ENCODE results near the gene PSMB10.

The PSMB10 gene

GRCh38 chr16:67942510-67943255 is 6.0 kb upstream of the PSMB10 start:
- H3K4me2 ChIP-seq (ENCODE audit: low read depth, low read length, poor library complexity, severe bottlenecking), result no peak overlapping the region
- no peak overlapping the region for H3K9ac ChIP-seq (ENCODE audit: low read length)
- H4K20me1 ChIP-seq (ENCODE audit: low read depth, low read length), result no peaks in the 10 kb centered on the region
- H3K36me3 ChIP-seq (ENCODE audit: low read length), result no peaks in the 10 kb centered on the region
- no peaks in the 10 kb centered on the region for H3K9me3 ChIP-seq (ENCODE audit: insufficient read depth, low read length)
- no peaks in the 10 kb centered on the region for H3K9me2 ChIP-seq (replicated peaks; ENCODE audit: insufficient read depth, low read length)
- no peak for TF ChIP-seq CTCF (IDR thresholded peaks at IDR 0.05; ENCODE audit: insufficient read depth, low read length, poor library complexity, severe bottlenecking)
- TF ChIP-seq EZH2phosphoT487 (conservative IDR thresholded peaks at IDR 0.05; ENCODE audit: low read length), result no peak
- H3K79me2 ChIP-seq (ENCODE audit: insufficient read depth, low read length), result peaks cover 8% of the 10 kb centered on the region; the same call in 1 of the 2 replicates
- H3K27ac ChIP-seq (ENCODE audit: low read depth, low read length), result no peak overlapping the region
- H3K4me3 ChIP-seq (ENCODE audit: insufficient read depth, low read length, poor library complexity, severe bottlenecking), result no peak overlapping the region
- H2AFZ ChIP-seq (ENCODE audit: low read depth, low read length, severe bottlenecking), result no peak overlapping the region
- peaks cover 7% of the 10 kb centered on the region; the same call in 1 of the 2 replicates for H3F3A ChIP-seq (ENCODE audit: insufficient read depth)
- H3K27me3 ChIP-seq (ENCODE audit: low read length), result no peaks in the 10 kb centered on the region

GRCh38 chr16:67942200-67942509 is 5.5 kb upstream of the PSMB10 start:
- Histone ChIP-seq H3K9ac (ENCODE audit: low read length) (no peak overlapping the region), H3K27ac (ENCODE audit: low read depth, low read length) (no peak overlapping the region), H3K79me2 (ENCODE audit: insufficient read depth, low read length) (peaks cover 12% of the 10 kb centered on the region), H3K4me3 (ENCODE audit: insufficient read depth, low read length, poor library complexity, severe bottlenecking) (no peak overlapping the region), H3K9me2 (replicated peaks; ENCODE audit: insufficient read depth, low read length) (no peaks in the 10 kb centered on the region), H4K20me1 (ENCODE audit: low read depth, low read length) (no peaks in the 10 kb centered on the region), H3F3A (ENCODE audit: insufficient read depth) (peaks cover 7% of the 10 kb centered on the region), H3K27me3 (ENCODE audit: low read length) (no peaks in the 10 kb centered on the region), H2AFZ (ENCODE audit: low read depth, low read length, severe bottlenecking) (no peak overlapping the region), H3K4me2 (ENCODE audit: low read depth, low read length, poor library complexity, severe bottlenecking) (no peak overlapping the region), H3K36me3 (ENCODE audit: low read length) (no peaks in the 10 kb centered on the region), H3K9me3 (ENCODE audit: insufficient read depth, low read length) (no peaks in the 10 kb centered on the region)
- TF ChIP-seq EZH2phosphoT487 (conservative IDR thresholded peaks at IDR 0.05; ENCODE audit: low read length) (no peak), CTCF (IDR thresholded peaks at IDR 0.05; ENCODE audit: insufficient read depth, low read length, poor library complexity, severe bottlenecking) (peak; percentile 82)

GRCh38 chr16:67941469-67942199 is 5.0 kb upstream of the PSMB10 start:
- Histone ChIP-seq H2AFZ (ENCODE audit: low read depth, low read length, severe bottlenecking) (no peak overlapping the region), H4K20me1 (ENCODE audit: low read depth, low read length) (no peaks in the 10 kb centered on the region)

More at GRCh38 chr16:67941469-67942199, 5.0 kb upstream of the PSMB10 start:
- H3K27ac ChIP-seq (ENCODE audit: low read depth, low read length), result no peak overlapping the region
- TF ChIP-seq EZH2phosphoT487 (conservative IDR thresholded peaks at IDR 0.05; ENCODE audit: low read length) (no peak), CTCF (IDR thresholded peaks at IDR 0.05; ENCODE audit: insufficient read depth, low read length, poor library complexity, severe bottlenecking) (no peak)
- peaks cover 16% of the 10 kb centered on the region for H3K79me2 ChIP-seq (ENCODE audit: insufficient read depth, low read length)
- no peak overlapping the region for H3K9ac ChIP-seq (ENCODE audit: low read length)
- no peaks in the 10 kb centered on the region for H3K9me2 ChIP-seq (replicated peaks; ENCODE audit: insufficient read depth, low read length)
- no peaks in the 10 kb centered on the region for H3K27me3 ChIP-seq (ENCODE audit: low read length)
- H3K4me3 ChIP-seq (ENCODE audit: insufficient read depth, low read length, poor library complexity, severe bottlenecking), result no peak overlapping the region
- H3F3A ChIP-seq (ENCODE audit: insufficient read depth), result peaks cover 11% of the 10 kb centered on the region
- H3K9me3 ChIP-seq (ENCODE audit: insufficient read depth, low read length), result no peaks in the 10 kb centered on the region
- H3K4me2 ChIP-seq (ENCODE audit: low read depth, low read length, poor library complexity, severe bottlenecking), result no peak overlapping the region
- H3K36me3 ChIP-seq (ENCODE audit: low read length), result no peaks in the 10 kb centered on the region

All from SU-DHL-6 (cell line).